GM21825 (cell line): ENCODE measurements around the gene ZNF213.
"Not testable (repeated sequence)": the region's sequence is repeated elsewhere in the genome, so short reads cannot be mapped to it uniquely, and the experiment has no call there.

Experiments
- ATAC-seq: cut with Tn5 transposase; IDR thresholded peaks from one replicate; pipeline ENCODE4 v1.9.1; 2021; ENCODE audit warnings: mild to moderate bottlenecking, moderate library complexity; ENCODE audit not compliant: unreplicated experiment

ZNF213 gene

GRCh38 chr16:3148256-3149192 lies 13.7 kb downstream of the ZNF213 start:
- no peak for ATAC-seq

- ATAC-seq: no peak
These were observed 14.3 kb downstream of the ZNF213 start for GRCh38 chr16:3149193-3149530.

GRCh38 chr16:3149630-3150345 lies 15.0 kb downstream of the ZNF213 start:
- no peak for ATAC-seq

- ATAC-seq: peak; percentile 69
These were observed 15.8 kb downstream of the ZNF213 start for GRCh38 chr16:3150346-3151218.

- ATAC-seq: no peak
These were observed 17.1 kb downstream of the ZNF213 start for GRCh38 chr16:3152027-3152276.

- ATAC-seq: no peak
These were observed 17.6 kb downstream of the ZNF213 start for GRCh38 chr16:3152277-3152990.

GRCh38 chr16:3152991-3153368 lies 18.2 kb downstream of the ZNF213 start:
- no peak for ATAC-seq

GRCh38 chr16:3155181-3155580 lies 20.4 kb downstream of the ZNF213 start:
- no peak for ATAC-seq

- ATAC-seq: no peak
These were observed 21.1 kb downstream of the ZNF213 start for GRCh38 chr16:3155972-3156371.

GRCh38 chr16:3157229-3158025 lies 22.6 kb downstream of the ZNF213 start:
- ATAC-seq: no peak

GRCh38 chr16:3158026-3158509 lies 23.2 kb downstream of the ZNF213 start:
- peak; percentile 11 for ATAC-seq

GRCh38 chr16:3158510-3159314 lies 23.9 kb downstream of the ZNF213 start:
- peak; percentile 43 for ATAC-seq

GRCh38 chr16:3161235-3162018 lies 26.6 kb downstream of the ZNF213 start:
- no peak for ATAC-seq

- no peak for ATAC-seq
These were observed 29.5 kb downstream of the ZNF213 start for GRCh38 chr16:3164121-3164991.

- no peak for ATAC-seq
These were observed 30.4 kb downstream of the ZNF213 start for GRCh38 chr16:3165111-3165822.

- ATAC-seq: no peak
These were observed 31.7 kb downstream of the ZNF213 start for GRCh38 chr16:3166505-3166886.

- not testable (repeated sequence) for ATAC-seq
These were observed 33.9 kb downstream of the ZNF213 start for GRCh38 chr16:3168729-3169128.
